Ascending aorta (tissue), 2 donors: ENCODE measurements around the gene BLM. TPM values are rescaled to one million over a fixed set of nuclear protein-coding genes. Genes with fewer than 3 reads are reported as not detected.

ENCODE experiments used
- DNase-seq, 2 donors: peaks; one replicate each; pipeline ENCODE4 v3.0.0-alpha.2; 2019; ENCODE audit warnings: low spot score in 2 of 2
- H3K27ac ChIP-seq, 2 donors: fragments of 200-600 bp; sonication (generic); one replicate each; pipeline ENCODE4 v1.5.1; 2016 to 2017; ENCODE audit warnings: mild to moderate bottlenecking in 1 of 2
- H3K27me3 ChIP-seq: fragments of 200-600 bp; sonication (generic); one replicate; pipeline ENCODE4 v1.5.1; 2017
- H3K36me3 ChIP-seq, 2 donors: fragments of 200-600 bp; sonication (generic); one replicate each; pipeline ENCODE4 v1.5.1; 2016
- H3K4me1 ChIP-seq, 2 donors: fragments of 200-600 bp; sonication (generic); one replicate each; pipeline ENCODE4 v1.5.1; 2016 to 2017; ENCODE audit warnings: mild to moderate bottlenecking in 1 of 2
- H3K4me3 ChIP-seq, 2 donors: fragments of 200-600 bp; sonication (generic); one replicate each; pipeline ENCODE4 v1.5.1; 2016 to 2017; ENCODE audit warnings: mild to moderate bottlenecking in 1 of 2
- H3K9me3 ChIP-seq, 2 donors: fragments of 200-600 bp; sonication (generic); one replicate each; pipeline ENCODE4 v1.5.1; 2016
- CTCF ChIP-seq, 3 experiments: fragments of 200-600 bp in 2 of 3; fragments of 450-650 bp in 1 of 3; sonication (generic) in 2 of 3; IDR thresholded peaks; one replicate each; pipeline ENCODE4 v1.5.1; 2016 to 2019; ENCODE audit warnings: antibody characterized with exemption in 3 of 3, mild to moderate bottlenecking in 1 of 3, moderate library complexity in 1 of 3
- intact Hi-C: fragments of 100-400 bp; cut with DNase I; formaldehyde crosslinking; loops from one replicate; pipeline ENCODE4 v1.15.1; 2023
- total RNA-seq: library from RNA; depleted of rRNA; stranded (reverse); fragments of >200 nt; gene quantifications from one replicate; pipeline ENCODE4 v1.1.0, GENCODE V29; 2016

BLM gene
- total RNA-seq, 1 donor from 2014 or later = 0.11 TPM

GRCh38 chr15:90711418-90711824 is 5.7 kb upstream of the BLM start:
- intact Hi-C loops = no loop called here
- no peaks in the 10 kb centered on the region for H3K9me3 ChIP-seq
- H3K4me1 ChIP-seq = no peaks in the 10 kb centered on the region
- no peak for DNase-seq
- no peaks in the 10 kb centered on the region for H3K27me3 ChIP-seq
- TF ChIP-seq CTCF (IDR thresholded peaks at IDR 0.05) = no peak
- H3K36me3 ChIP-seq = no peaks in the 10 kb centered on the region
- no peak overlapping the region for H3K27ac ChIP-seq
- H3K4me3 ChIP-seq = no peak overlapping the region

DNA sequence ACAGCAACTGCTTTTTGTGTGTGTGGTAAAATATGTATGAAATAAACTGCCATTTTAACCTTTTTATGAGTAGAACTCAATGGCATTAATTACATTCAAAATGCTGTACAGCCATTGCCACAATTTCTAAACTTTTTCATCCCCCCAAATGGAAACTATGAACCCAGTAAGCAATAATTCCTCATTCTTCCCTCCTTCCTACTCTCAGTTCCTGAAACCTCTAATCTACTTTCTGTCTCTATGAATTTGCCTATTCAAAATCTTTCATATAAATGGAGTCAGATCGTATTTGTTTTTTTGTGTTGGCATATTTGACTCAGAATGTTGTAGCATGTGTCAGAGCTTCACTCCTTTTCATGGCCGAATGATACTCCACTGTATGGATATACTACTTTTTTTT is 5.3 kb upstream of the BLM start:
- TF ChIP-seq CTCF (IDR thresholded peaks at IDR 0.05) = no peak
- H3K9me3 ChIP-seq = no peaks in the 10 kb centered on the region
- H3K4me3 ChIP-seq = no peak overlapping the region
- no peaks in the 10 kb centered on the region for H3K36me3 ChIP-seq
- H3K27ac ChIP-seq = no peak overlapping the region
- intact Hi-C loops = no loop called here
- H3K4me1 ChIP-seq = no peaks in the 10 kb centered on the region
- DNase-seq = no peak
- no peaks in the 10 kb centered on the region for H3K27me3 ChIP-seq

DNA sequence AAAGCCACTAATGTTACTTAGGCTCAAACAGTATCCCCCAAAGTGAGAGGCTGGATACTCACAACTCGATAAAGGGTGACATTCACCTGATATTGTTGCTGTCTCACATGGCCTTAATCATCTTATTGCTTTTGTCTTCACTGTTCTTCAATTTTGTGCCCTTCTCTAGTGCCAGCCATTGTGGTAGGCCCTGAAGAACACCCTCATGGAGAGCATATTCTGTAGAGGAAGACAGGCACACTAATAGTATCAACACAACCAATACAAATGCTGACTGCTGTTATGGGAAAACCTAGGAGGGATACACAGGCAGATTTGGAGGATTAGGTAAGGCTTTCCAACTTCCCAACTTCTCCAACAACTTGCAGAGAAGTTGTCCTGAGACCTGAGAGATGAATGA is 4.1 kb upstream of the BLM start:
- Histone ChIP-seq H3K27ac (no peak overlapping the region), H3K27me3 (no peaks in the 10 kb centered on the region), H3K9me3 (no peaks in the 10 kb centered on the region), H3K36me3 (no peaks in the 10 kb centered on the region), H3K4me3 (no peak overlapping the region), H3K4me1 (peaks cover 6 to 7% of the 10 kb centered on the region in 2 donors)
- no peak for TF ChIP-seq CTCF (IDR thresholded peaks at IDR 0.05)
- intact Hi-C loops = no loop called here
- no peak for DNase-seq

- H3K36me3 ChIP-seq = no peaks in the 10 kb centered on the region
- H3K4me1 ChIP-seq = peaks cover 6 to 7% of the 10 kb centered on the region in 2 donors
- H3K27me3 ChIP-seq = no peaks in the 10 kb centered on the region
- no peak for TF ChIP-seq CTCF (IDR thresholded peaks at IDR 0.05)
- no peak for DNase-seq
- peak overlapping the region; percentile 69 for H3K4me3 ChIP-seq
- intact Hi-C loops = loop anchor here (2.0 to 5.0 kb wide), 4 partner anchors 36 to 221 kb away; partner anchors contain the start of genes FES and UNC45A
- peak overlapping the region; percentile 89 to 91 for H3K27ac ChIP-seq
- H3K9me3 ChIP-seq = no peaks in the 10 kb centered on the region
Measured at GRCh38 chr15:90716317-90716975, 700 bp upstream of the BLM start.

GRCh38 chr15:90718232-90718631 is 1.1 kb downstream of the BLM start:
- TF ChIP-seq CTCF (IDR thresholded peaks at IDR 0.05) = no peak
- Histone ChIP-seq H3K4me1 (peaks cover 6 to 7% of the 10 kb centered on the region in 2 donors), H3K27me3 (no peaks in the 10 kb centered on the region), H3K27ac (no peak overlapping the region), H3K4me3 (no peak overlapping the region), H3K36me3 (no peaks in the 10 kb centered on the region), H3K9me3 (no peaks in the 10 kb centered on the region)
- intact Hi-C loops = loop anchor here (5.0 kb wide), 1 partner anchor 219 kb away; the partner anchor contains the start of gene UNC45A
- DNase-seq = no peak
